IPS-11a (cell line): ENCODE results near the gene CEP126.

Source experiments
- H3K4me3 ChIP-seq: one replicate; pipeline ENCODE4 v1.5.1; 2013; ENCODE audit warnings: low read depth, low read length, control low read depth

CEP126 gene

GRCh38 chr11:101914738-101915426 lies at the start of gene CEP126:
Gene CEP126, plus strand, starts transcription at chr11:101915010. Its CDS starts 275 bp downstream, at chr11:101915285.
- peak within 1 kb of the TSS; percentile 67 for H3K4me3 ChIP-seq

GRCh38 chr11:101866619-101867491 lies 48.0 kb upstream of the CEP126 start:
- no peak overlapping the region for H3K4me3 ChIP-seq

GRCh38 chr11:101867951-101868350 lies 46.9 kb upstream of the CEP126 start:
- no peak overlapping the region for H3K4me3 ChIP-seq

GRCh38 chr11:101870510-101870909 lies 44.3 kb upstream of the CEP126 start:
- H3K4me3 ChIP-seq = no peak overlapping the region

GRCh38 chr11:101872171-101872882 lies 42.5 kb upstream of the CEP126 start:
- H3K4me3 ChIP-seq = no peak overlapping the region

- H3K4me3 ChIP-seq = no peak overlapping the region
These were observed 34.6 kb upstream of the CEP126 start for GRCh38 chr11:101880222-101880621.

- H3K4me3 ChIP-seq = no peak overlapping the region
These were observed 33.2 kb upstream of the CEP126 start for GRCh38 chr11:101881586-101881985.

- H3K4me3 ChIP-seq = no peak overlapping the region
These were observed 29.2 kb upstream of the CEP126 start for GRCh38 chr11:101885631-101886030.

- H3K4me3 ChIP-seq = no peak overlapping the region
These were observed 25.0 kb upstream of the CEP126 start for GRCh38 chr11:101889767-101890166.

- no peak overlapping the region for H3K4me3 ChIP-seq
These were observed 20.3 kb upstream of the CEP126 start for GRCh38 chr11:101894505-101894904.

GRCh38 chr11:101907815-101908214 lies 7.0 kb upstream of the CEP126 start:
- no peak overlapping the region for H3K4me3 ChIP-seq

GRCh38 chr11:101909087-101909486 lies 5.7 kb upstream of the CEP126 start:
- H3K4me3 ChIP-seq = no peak overlapping the region

GRCh38 chr11:101912823-101913284 lies 2.0 kb upstream of the CEP126 start:
- H3K4me3 ChIP-seq = no peak overlapping the region

GRCh38 chr11:101913656-101914055 lies 1.2 kb upstream of the CEP126 start:
- no peak overlapping the region for H3K4me3 ChIP-seq

GRCh38 chr11:101914341-101914737 lies 471 bp upstream of the CEP126 start:
- peak overlapping the region; percentile 67 for H3K4me3 ChIP-seq

- H3K4me3 ChIP-seq = peak overlapping the region; percentile 67
These were observed 1.0 kb downstream of the CEP126 start for GRCh38 chr11:101915791-101916291.

- peak within 1 kb of the TSS; percentile 67 for H3K4me3 ChIP-seq
These were observed 1.6 kb downstream of the CEP126 start, which contains the start of gene ANGPTL5 for GRCh38 chr11:101916422-101916821. Gene ANGPTL5, minus strand, starts transcription at chr11:101916522. Its CDS starts 8,613 bp downstream, at chr11:101907909.

- no peak overlapping the region for H3K4me3 ChIP-seq
These were observed 2.4 kb downstream of the CEP126 start for GRCh38 chr11:101917226-101917625.

GRCh38 chr11:101920992-101921391 lies 6.2 kb downstream of the CEP126 start:
- no peak overlapping the region for H3K4me3 ChIP-seq

- no peak overlapping the region for H3K4me3 ChIP-seq
These were observed 8.7 kb downstream of the CEP126 start for GRCh38 chr11:101923554-101923953.
